Smooth muscle cell of the brain vasculature (primary cell): ENCODE data around the gene BICDL1.
A peak's percentile ranks its signal among the peaks of the same experiment; 100 is the strongest.

Source experiments
- DNase-seq: peaks from one replicate; pipeline ENCODE4 v3.0.0-alpha.2; 2012; ENCODE audit warnings: low read depth, low spot score

Gene BICDL1

DNA sequence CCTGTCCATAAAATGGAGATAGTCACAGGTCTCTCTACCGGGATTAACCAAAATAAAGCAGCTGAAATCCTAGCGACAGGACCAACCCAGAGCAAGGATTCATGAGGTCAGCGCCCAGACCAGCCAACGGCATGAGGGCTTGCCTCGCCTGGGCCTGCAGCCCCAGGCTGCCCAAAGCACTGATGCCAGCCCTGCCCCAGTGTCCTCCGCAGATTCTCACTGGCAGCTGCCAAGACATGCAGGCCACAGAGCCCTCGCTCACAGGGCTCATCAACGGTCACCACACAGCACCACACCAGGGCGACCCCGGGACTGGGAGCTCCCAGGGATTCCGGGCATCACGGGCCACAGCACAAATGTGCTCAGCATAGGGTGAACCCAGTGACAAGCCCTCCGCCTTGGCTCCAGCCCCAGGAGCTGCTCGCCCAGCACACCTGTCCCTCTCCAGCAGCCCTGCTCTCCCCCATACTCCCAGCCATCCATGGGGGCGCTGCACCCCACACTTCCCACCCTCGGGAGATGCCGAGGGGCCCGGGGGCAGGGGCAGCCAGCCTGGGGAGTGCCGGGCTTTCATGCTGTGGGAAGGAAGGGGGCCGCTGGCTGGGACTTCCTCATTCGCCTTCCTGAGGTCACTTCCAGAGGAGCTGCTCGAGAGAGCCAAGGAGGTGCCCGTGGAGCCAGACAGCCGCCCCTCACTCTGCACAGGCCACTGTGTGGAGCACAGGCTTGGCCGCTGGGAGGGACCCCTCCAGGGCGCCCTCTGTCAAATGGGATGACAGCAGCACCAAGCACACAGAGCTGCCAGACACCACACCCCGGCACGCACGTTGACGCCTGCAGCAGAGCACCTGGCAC, 113.4 kb downstream of the BICDL1 start:
- DNase-seq, result no peak

DNA sequence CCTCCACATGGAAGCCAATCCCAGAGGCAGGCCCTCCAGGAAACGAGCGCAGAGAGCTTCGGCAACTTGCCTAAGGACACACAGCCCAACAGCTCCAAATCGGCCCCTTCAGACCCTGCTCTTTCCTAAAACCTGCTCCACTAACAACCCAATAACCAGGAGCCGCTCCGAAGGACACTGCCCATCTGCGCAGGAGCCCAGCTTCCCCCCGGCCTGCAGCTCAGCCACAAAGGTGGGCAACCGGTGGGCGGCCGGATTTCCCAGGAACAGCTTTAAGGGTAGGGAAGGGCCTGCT, 114.0 kb downstream of the BICDL1 start:
- no peak for DNase-seq

DNA sequence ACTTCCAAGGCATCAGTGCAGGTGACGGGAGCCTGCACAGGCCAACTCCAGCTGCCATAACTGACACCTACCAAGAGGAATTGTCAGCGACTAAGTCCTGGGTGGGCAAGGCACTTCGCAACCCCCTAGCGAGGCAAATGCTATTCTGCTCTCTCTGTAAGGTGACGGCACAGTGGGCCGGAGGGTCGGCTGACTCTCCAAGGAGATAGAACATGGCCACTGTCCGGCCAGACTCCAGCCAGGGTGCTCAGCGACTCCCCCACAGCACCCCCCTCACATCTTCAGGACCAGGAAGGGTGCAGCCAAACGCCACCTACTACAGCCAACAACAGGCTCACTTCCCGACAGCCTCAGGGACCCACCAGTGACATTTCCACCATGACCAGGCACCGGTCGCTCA, 114.3 kb downstream of the BICDL1 start:
- no peak for DNase-seq

DNA sequence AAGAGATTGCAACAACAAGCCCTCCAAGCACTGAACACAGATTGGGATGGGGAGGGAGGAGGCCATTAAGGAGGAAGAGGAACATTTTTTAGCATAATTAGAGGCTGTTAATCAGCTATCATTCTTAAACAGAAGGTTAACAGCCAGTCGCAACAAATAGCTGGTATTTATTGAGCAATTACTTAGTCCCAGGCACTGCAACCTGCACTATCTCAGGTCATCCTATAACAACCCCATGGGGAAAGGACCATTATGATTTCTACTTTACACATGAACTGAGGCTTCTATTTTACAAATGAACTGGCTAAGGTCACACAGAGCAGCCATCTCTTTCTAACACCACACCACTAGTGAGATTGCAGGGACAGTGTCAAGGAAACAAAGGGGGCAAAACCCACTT, 117.1 kb downstream of the BICDL1 start:
- DNase-seq, result no peak

DNA sequence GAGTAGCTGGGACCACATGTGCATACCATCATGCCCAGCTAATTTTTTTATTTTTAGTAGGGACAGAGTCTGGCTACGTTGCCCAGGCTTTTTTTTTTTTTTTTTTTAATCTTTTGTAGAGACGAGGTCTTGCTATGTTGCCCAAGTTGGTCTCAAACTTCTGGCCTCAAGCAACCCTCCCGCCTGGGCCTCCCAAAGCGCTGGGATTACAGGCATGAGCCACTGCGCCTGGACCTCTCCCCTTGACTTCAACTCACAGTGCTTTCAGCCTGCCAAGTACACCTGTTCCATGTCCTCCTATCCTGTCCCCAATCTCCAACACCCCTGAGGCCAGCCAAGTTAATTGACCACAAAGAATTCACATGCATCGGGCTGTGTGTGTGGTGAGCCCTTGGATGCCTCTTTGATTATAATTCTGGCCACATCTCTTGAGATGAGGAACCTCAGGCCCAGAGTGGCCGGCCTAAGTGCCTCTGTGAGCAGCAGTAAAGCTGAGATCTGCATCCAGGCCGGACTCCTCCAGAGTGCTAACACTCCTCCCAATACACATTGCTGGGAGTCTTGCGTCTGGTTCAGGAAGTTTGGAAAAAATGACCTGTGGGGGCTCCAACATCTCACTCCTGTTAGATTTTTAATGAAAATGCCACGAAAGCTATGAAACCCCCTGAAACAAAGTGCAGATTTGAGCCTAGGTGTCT, 120.7 kb downstream of the BICDL1 start:
- DNase-seq, result no peak

DNA sequence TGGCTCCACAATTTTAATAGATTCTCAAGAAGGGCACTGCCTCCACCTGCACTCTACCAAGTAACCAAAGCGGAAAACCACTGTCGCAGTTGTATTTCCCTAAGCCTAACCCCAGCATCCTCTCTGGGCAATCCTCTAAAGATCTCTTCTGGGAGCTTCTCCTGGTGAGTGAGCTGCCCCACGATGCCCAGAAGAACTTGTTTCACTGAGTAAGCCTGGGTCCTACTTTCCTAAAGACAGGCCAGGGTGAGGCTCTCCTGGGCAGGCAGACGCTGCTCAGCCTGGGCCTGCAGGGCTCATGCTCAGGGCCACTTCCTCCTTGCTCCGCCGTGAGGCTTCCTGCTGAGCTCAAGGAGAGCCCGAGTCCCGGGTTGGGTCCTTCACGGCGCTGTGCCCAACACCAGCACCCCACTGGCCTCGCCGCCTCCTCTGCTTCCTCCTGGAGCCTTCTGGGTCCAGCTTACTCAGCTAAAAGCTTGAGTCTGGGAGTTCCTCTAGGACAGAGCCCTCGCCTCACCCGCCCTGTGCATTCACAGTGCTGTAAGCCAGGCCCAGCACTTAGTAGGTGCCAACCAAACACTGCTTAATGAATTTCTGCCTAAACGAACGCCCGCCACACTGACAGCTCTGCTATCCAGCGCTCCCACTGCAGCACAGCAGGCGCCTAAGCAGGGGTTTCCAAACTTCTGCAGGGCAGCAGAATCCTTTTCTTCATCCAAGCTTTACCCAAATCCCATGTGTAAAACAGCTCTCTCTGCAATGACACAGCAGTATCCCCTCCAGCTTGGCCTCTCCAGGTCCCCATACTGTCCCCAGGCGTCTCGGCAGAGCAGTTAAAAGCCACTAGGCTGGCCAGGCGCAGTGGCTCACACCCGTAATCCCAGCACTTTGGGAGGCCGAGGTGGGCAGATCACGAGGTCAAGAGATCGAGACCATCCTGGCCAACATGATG, 121.8 kb downstream of the BICDL1 start:
- DNase-seq, result no peak

DNA sequence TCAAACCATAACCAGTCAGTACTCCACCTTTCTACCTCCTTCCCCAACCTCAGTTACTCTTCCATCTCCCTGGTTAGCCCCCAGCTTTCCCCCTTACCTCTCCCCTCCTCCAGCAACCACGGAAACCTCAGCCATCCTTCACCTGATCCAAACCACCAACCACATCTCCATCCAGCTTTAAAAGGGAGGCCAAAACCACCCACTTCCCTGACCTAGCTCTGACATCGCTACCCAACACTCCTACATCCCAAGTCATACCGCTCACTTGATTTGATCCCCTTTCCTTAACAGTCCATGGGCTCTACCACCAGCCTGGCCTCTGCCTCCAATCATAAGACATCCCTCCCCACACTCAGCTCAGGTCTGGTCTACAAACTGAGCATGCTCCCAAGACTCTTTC, 126.0 kb downstream of the BICDL1 start:
- DNase-seq, result no peak

DNA sequence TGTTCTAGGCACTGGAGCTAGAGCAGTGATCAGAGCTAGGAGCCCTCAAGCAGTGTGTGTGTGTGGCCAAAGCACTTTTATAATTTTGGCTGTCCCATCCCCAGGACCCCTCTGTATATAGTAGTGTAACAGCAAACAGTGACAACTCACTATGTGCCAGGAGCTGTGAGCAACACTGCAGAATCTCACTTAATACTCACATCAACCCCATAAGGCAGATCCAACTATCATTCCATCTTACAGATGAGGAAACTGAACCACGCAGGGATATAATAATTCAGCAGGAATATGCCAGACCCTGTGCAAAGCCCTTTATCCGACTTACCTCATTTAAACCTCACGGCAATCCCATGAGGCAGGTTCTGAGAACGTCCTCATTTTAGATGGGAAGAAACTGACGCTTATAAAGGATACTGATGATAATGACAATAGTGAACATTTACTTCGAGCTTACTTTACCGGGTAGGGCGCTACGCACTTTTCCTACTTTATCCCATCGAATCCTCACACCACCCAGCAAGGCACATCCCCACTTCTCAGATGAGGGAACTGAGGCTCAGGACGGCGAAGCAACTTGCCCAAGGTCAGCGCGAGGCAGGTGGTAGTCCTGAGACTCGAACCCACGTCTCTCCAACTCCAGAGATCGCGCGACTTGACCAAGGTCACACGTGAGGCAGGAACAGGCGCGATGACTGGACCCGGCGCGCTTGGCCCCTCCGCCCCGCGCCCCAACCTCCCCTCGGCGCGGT, 126.8 kb downstream of the BICDL1 start:
- DNase-seq, result no peak

DNA sequence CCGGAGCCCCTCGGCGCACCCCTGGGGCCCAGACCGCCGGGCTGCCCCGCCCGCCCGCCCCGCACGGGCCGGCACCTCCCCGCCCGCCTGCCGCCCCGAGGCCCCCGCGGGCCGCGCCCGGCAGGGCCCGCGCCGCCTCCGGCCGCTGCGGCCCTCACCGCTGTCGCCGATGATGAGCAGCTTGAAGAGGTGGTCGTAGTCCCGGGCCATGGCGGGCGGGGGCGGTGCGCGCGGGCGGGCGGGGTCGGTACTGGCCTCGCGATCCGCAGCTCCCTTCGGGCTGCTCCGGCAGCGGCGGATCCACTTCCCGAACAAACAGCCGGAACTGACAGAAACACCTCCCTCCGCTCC, 127.4 kb downstream of the BICDL1 start, which contains the start of gene RAB35:
TSS of gene RAB35 (minus strand) at position 313 of the 351 bp plus-strand sequence. CDS start at position 210, 103 bp downstream.
- no peak for DNase-seq

DNA sequence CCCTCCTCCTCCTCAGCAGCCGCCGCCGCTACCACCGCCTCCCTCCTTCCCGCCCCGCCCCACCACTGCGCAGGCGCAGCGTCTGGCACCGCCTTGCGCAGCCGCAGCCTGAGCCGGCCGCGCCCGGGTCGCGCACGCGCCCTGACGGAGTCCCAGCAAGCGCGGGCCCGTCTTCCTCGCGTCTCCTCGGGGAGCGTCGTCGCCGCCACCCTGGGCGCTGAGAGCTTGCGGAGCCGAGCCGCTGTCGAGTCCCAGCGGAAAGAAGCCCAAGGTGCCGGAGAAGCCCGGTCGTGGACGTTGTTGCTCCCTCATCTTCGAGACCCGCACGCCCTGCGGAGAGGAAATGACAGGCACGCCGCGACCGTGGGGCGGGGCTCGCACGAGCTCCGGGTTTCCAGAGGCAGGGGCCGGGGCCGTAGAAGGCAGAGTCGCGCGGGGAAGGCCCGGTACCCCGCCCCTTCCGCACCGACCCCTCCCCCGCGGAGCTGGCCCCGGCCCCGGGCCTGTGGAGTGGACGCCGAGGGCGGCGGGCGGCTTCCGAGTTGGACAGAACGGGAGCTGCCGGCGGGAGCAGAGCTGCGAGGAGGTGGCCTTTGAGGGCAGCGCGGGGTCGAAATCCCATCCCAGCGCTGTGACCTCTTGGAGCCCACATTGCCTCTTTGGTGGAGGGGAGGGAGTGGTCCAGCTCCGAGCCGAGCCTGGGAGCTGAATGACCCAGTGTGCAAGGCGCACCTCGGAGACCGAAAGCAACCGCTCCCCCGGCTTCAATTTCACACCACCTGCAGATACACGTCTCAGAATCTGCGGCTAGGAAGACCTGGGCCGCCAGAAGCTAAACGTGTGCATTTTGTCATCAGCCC, 128.0 kb downstream of the BICDL1 start:
- DNase-seq, result peak; percentile 80

DNA sequence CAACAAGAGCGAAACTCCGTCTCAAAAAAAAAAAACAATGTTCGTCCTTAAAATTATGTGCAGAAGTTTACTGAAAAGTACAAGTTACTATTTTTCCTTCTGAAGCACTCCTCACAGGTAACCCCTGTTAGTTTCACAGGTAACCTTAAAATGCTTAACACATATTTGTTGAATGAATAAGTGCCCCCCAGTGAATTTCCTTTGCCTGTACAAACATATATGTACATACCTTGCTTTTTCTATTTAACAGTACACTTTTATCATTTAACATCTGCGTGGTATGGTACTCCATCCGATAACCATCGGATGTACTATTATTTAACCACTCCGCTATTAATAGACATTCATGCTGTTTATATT, 128.9 kb downstream of the BICDL1 start:
- no peak for DNase-seq

DNA sequence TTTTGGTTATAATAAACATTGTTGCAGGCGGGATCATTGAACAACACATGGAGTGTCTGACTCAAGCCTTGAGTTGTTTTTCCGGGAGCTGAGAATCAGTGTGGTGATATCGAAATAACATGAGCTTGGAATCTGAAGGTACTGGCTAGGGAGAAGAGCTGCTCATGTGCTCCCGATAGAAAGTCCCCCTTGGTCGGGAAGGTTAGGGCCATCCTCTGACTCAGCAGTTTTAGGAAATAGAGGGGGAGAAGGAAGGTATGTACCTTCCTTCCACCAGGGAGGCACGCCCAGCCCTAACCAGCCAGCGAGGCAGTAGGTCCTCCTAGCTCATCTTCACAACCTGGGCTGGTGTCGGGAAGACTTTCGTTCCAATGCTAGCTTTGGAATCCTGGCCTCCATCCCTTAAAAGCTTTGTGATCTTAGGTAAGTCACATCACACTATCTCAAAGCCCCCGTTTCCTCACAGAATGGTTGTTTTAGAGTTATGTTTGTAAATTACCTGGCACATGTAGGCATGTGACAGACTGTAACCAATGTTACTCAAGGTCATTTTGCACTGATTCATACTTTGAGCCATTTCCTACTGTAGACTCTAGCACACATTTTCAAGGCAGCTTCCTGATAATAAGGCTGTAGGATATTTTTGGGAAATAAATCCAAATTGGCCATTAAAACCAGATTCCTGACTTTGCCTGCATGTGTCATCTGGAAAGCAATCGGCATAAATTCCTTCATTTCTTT, 129.5 kb downstream of the BICDL1 start:
- DNase-seq, result no peak

DNA sequence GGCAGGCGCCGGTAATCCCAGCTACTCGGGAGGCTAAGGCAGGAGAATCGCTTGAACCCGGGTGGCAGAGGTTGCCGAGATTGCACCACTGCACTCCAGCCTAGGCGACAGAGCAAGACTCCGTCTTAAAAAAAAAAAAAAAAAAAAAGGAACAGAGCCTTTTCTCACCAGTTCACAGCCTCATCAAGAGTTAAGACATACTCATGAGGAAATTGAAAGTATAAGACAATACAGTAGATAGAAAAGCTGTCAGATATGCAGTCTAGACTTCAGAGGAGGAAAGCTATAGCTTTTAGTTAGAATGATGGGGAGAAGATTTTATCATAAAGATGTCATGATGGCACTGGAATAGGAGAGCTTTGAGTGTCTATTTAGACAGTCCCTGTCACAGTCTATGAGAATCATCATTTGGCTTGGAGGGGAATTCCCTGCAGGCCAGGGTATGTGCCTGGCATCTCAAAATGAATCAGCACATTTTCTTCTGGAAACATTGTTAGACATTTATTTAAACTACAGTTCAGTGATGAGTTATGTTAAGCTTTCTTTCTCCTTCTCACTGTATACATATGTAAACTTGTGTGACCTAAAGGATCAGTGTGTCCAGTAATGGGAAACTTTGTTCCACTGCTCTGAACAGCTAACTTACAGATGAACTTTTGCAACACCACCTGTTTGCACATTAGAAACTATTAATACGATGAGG, 130.4 kb downstream of the BICDL1 start:
- DNase-seq, result no peak

DNA sequence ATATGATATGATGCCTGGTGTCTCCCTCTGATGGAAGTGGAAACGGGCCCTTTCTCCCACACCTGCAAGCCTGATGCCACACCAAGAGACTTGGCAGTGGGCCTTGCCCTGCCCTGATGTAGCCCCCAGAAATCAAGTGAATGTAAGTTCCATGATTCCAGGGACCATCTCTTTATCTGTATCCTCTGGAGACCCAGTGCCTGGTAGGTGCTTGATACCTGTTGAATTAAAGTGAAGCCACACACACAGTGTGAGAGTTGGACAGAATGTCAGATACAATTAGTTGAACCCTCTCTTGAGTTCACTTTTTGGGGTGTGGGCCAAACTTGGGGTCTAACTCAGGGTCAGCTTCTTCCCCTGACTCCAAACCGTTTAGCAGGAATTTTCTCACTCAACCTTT, 132.3 kb downstream of the BICDL1 start:
- DNase-seq, result no peak

DNA sequence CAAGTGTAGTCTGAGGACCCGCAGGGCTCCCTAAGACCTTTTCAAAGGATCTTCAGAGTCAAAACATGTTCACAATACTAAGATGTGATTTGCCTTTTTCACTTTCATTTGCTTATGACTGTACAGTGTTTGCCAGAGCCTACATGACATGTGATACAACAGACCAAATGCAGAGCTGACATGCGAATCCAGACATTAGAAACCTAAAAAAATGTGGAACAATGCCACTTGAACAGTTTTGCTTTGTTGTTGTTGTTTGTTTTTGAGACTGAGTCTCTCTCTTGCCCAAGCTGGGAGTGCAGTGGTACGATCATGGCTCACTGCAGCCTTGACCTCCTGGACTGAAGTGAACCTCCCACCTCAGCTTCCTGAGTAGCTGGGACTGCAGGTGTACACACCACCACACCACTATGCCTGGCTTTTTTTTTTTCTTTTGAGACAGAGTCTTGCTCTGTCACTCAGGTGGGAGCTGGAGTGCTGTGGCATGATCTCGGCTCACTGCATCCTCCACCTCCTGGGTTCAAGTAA, 132.8 kb downstream of the BICDL1 start:
- DNase-seq, result no peak

DNA sequence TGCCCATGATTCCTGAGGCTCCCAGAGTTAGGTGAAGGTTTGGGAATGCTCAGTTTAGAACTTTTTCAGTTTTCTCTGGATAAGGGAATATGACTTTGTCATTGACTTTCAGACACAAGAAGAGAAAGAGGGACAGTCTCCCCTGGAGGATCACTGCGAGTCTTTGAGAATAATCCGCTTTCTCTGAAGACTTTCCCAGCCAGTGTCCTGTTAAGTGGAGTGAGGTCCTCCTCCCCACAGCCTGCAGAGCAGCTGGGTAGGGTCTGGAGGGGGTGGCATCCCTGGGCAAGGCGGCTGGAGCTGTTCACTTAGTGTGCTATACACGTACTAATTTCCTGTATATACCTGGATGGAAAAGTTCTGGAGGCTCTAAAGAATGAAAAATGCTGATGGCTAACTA, 136.0 kb downstream of the BICDL1 start:
- no peak for DNase-seq

DNA sequence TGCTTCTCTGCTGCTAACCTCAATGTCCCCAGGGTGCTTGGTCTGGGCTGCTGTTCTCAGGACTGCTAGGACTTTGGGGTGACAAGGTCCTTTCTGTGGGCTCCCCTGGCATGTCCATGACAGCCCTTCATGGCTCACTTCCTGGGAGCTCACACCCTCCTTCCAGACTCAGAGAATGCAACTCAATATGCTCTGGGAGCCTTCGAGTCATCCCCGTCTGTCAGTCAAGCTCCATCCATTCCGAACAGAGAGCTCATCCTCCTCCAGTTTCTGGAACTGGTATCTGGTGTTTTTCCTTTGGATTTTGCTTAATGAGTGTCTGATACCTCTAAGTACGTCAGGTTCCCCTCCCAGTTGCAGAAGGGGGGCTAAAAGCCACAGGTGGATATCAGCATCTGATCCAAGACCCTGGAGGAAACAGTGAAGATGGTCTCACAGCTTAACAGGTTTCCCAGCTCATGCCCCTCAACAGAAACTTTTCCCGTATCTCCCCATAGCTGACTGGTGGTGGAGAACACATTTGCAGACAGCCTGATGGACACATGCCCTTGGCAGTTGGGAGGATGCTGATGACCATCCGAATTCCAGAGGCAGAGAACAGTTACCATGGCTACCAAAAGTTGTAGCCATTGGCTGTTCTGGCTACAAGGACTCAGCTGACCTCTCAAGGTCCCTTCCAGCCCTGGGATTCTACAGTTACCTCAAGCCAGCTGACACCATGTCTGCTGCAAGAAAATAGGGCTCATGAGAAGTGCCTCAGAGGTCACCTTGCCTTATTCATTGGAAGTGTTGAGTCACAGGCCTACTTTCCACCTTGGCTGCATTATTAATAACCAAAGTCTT, 137.0 kb downstream of the BICDL1 start:
- DNase-seq, result no peak

DNA sequence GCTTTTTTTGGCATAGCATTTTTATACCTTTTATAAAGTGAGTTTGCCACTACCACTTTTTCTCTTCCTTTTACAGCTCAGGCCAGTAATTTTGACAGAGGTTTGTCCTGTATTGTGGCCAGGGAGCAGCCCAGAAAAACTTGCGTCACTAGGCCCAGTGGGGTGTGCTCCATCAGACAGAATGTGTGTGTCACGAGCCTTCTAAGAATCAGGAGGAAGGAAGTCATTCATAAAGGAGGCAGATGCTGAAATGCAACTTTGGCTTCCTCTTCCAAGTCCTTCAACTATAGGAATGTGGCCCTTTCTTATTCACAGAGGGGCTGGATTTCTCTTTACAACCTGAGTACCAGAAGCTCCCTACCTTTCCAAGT, 137.6 kb downstream of the BICDL1 start:
- no peak for DNase-seq
